HG03045 (cell line): ENCODE results near the gene SP140L.
"Not testable (repeated sequence)": the region's sequence is repeated elsewhere in the genome, so short reads cannot be mapped to it uniquely, and the experiment has no call there.

ENCODE experiments used
- ATAC-seq: cut with Tn5 transposase; IDR thresholded peaks from one replicate; pipeline ENCODE4 v1.9.1; 2021; ENCODE audit warnings: mild to moderate bottlenecking, moderate library complexity; ENCODE audit not compliant: unreplicated experiment

The SP140L gene

GRCh38 chr2:230323385-230324106 lies 3.4 kb upstream of the SP140L start:
- no peak for ATAC-seq

GRCh38 chr2:230324503-230324902 lies 2.5 kb upstream of the SP140L start:
- no peak for ATAC-seq

- no peak for ATAC-seq
These were observed 1.4 kb upstream of the SP140L start for GRCh38 chr2:230325316-230326243.

- peak; percentile 52 for ATAC-seq
These were observed 593 bp downstream of the SP140L start for GRCh38 chr2:230327418-230328154.

- no peak for ATAC-seq
These were observed 1.1 kb downstream of the SP140L start for GRCh38 chr2:230328155-230328458.

- no peak for ATAC-seq
These were observed 3.1 kb downstream of the SP140L start for GRCh38 chr2:230329946-230330605.

GRCh38 chr2:230330725-230331124 lies 3.7 kb downstream of the SP140L start:
- ATAC-seq: no peak

- no peak for ATAC-seq
These were observed 8.5 kb downstream of the SP140L start for GRCh38 chr2:230335461-230335863.

GRCh38 chr2:230335864-230336506 lies 9.0 kb downstream of the SP140L start:
- ATAC-seq: no peak

- not testable (repeated sequence) for ATAC-seq
These were observed 15.0 kb downstream of the SP140L start for GRCh38 chr2:230341936-230342528.

GRCh38 chr2:230343041-230343624 lies 16.1 kb downstream of the SP140L start:
- ATAC-seq: not testable (repeated sequence)

- no peak for ATAC-seq
These were observed 16.8 kb downstream of the SP140L start for GRCh38 chr2:230343747-230344146.

- ATAC-seq: no peak
These were observed 19.5 kb downstream of the SP140L start for GRCh38 chr2:230346465-230346864.

GRCh38 chr2:230346921-230347533 lies 20.0 kb downstream of the SP140L start:
- ATAC-seq: no peak

- no peak for ATAC-seq
These were observed 20.8 kb downstream of the SP140L start for GRCh38 chr2:230347659-230348305.

GRCh38 chr2:230348787-230349186 lies 21.8 kb downstream of the SP140L start:
- ATAC-seq: no peak

GRCh38 chr2:230356084-230356483 lies 29.1 kb downstream of the SP140L start:
- ATAC-seq: no peak

GRCh38 chr2:230358305-230358704 lies 31.3 kb downstream of the SP140L start:
- no peak for ATAC-seq

GRCh38 chr2:230360028-230360427 lies 33.0 kb downstream of the SP140L start:
- no peak for ATAC-seq
